Breast epithelium (tissue), 3 donors: ENCODE data around the gene PDCD5.

Experiments
- CTCF ChIP-seq, 3 donors: fragments of 450-650 bp; IDR thresholded peaks; one replicate each; pipeline ENCODE4 v1.5.1; 2016 to 2017; ENCODE audit warnings: antibody characterized with exemption in 3 of 3, mild to moderate bottlenecking in 3 of 3, moderate library complexity in 3 of 3
- POLR2A ChIP-seq: fragments of 450-650 bp; IDR thresholded peaks from one replicate; pipeline ENCODE4 v1.6.1; 2016; ENCODE audit warnings: antibody characterized with exemption, mild to moderate bottlenecking, moderate library complexity

DNA sequence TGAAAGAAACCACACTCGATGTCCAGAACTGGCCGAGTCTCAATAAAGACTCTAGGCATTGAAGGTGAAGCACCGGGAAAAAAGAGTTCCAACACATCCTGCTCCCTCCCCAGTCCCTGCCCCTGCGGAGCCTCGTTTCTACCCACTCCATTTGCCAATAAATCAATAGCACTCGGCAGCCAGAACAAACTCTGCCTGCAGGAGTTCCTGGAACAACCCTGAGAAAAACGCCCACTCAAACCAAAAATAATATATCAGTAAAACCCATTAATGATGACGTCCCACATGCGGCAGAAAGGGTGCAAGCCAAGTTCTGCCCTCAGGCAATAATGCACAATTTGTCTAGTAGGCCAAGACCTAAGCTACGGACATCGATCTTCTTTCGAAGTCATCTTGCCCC lies 41.0 kb downstream of the PDCD5 start:
- TF ChIP-seq CTCF (IDR thresholded peaks at IDR 0.05): no peak
- no peak for TF ChIP-seq POLR2A
